Stimulated activated CD4-positive, alpha-beta T cell treated with anti-CD3 and anti-CD28 coated beads, Interleukin-1b, Interleukin-23, amount 100 ng/mL, for 4 hours (primary cell): Measurements from ENCODE around the gene SIAH3.

Source experiments
- DNase-seq, 2 donors: peaks; one replicate each; pipeline ENCODE4 v3.0.0-alpha.2; 2020; ENCODE audit warnings: low read depth in 2 of 2

Gene SIAH3

GRCh38 chr13:45863709-45864590, 12.4 kb upstream of the SIAH3 start:
- DNase-seq, result no peak

- DNase-seq, result no peak
Observed at GRCh38 chr13:45861322-45861721, 9.8 kb upstream of the SIAH3 start.

GRCh38 chr13:45860240-45860639, 8.7 kb upstream of the SIAH3 start:
- no peak for DNase-seq

- no peak for DNase-seq
Observed at GRCh38 chr13:45859705-45860104, 8.2 kb upstream of the SIAH3 start.

- DNase-seq, result no peak
Observed at GRCh38 chr13:45852494-45852893, 941 bp upstream of the SIAH3 start.

GRCh38 chr13:45851956-45852355, 403 bp upstream of the SIAH3 start:
- DNase-seq, result no peak

GRCh38 chr13:45850027-45850613, 1.4 kb downstream of the SIAH3 start:
- DNase-seq, result no peak

GRCh38 chr13:45849408-45849807, 2.1 kb downstream of the SIAH3 start:
- no peak for DNase-seq

GRCh38 chr13:45847554-45848224, 3.9 kb downstream of the SIAH3 start:
- no peak for DNase-seq

GRCh38 chr13:45846681-45847080, 4.9 kb downstream of the SIAH3 start:
- DNase-seq, result no peak

GRCh38 chr13:45838171-45838745, 13.3 kb downstream of the SIAH3 start:
- DNase-seq, result no peak

- DNase-seq, result no peak
Observed at GRCh38 chr13:45837111-45837510, 14.4 kb downstream of the SIAH3 start.

- DNase-seq, result no peak
Observed at GRCh38 chr13:45834411-45834994, 17.1 kb downstream of the SIAH3 start.

- no peak for DNase-seq
Observed at GRCh38 chr13:45833663-45834375, 17.7 kb downstream of the SIAH3 start.

GRCh38 chr13:45833242-45833641, 18.3 kb downstream of the SIAH3 start:
- no peak for DNase-seq

GRCh38 chr13:45831851-45832250, 19.7 kb downstream of the SIAH3 start:
- DNase-seq, result no peak

GRCh38 chr13:45830121-45830520, 21.4 kb downstream of the SIAH3 start:
- DNase-seq, result no peak

- DNase-seq, result no peak
Observed at GRCh38 chr13:45828256-45828968, 23.1 kb downstream of the SIAH3 start.

- DNase-seq, result no peak
Observed at GRCh38 chr13:45827318-45827717, 24.2 kb downstream of the SIAH3 start.

- DNase-seq, result no peak
Observed at GRCh38 chr13:45826731-45827130, 24.8 kb downstream of the SIAH3 start.

GRCh38 chr13:45825387-45825650, 26.2 kb downstream of the SIAH3 start:
- no peak for DNase-seq
